NCI-H69 (cell line): ENCODE results near the gene MATN4.

Source experiments
- DNase-seq: peaks from one replicate; lab custom pipeline; 2025; lab: John Stamatoyannopoulos, UW

The MATN4 gene

DNA sequence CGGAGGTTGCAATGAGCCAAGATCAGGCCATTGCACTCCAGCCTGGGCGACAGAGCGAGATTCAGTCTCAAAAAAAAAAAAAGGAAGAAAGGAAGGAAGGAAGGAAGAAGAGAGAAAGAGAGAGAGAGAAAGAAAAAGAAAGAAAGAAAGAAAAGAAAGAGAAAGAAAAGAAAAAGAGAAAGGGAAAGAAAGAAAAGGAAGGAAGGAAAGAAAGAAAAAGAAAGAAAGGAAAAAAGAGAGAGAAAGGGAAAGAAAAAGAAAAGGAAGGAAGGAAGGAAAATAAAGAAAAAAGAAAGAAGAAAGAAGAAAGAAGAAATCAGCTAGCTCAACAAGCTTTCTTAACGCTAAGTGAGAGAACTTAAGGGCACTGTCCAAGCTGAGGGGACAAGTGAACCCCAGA, 7.6 kb upstream of the MATN4 start:
- no peak for DNase-seq

DNA sequence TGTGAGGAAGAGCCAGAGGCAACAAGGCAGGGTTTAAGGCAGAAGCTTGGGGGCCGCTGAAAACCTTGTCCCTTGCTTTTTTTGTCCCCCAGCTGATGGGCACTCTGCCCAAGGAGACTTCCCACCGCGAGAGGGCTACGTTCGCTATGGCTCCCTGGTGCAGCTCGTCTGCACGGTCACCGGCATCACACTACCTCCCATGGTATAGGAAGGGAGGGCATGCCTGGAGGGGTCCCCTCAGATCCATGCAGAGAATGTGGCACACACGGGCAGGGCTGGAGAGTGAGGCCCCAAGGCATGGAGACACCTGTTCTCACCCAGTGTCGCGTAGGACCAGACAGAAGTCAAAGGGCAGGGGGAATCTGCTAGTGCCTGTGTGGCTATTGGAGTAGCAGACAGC, 5.8 kb upstream of the MATN4 start:
- DNase-seq = no peak

DNA sequence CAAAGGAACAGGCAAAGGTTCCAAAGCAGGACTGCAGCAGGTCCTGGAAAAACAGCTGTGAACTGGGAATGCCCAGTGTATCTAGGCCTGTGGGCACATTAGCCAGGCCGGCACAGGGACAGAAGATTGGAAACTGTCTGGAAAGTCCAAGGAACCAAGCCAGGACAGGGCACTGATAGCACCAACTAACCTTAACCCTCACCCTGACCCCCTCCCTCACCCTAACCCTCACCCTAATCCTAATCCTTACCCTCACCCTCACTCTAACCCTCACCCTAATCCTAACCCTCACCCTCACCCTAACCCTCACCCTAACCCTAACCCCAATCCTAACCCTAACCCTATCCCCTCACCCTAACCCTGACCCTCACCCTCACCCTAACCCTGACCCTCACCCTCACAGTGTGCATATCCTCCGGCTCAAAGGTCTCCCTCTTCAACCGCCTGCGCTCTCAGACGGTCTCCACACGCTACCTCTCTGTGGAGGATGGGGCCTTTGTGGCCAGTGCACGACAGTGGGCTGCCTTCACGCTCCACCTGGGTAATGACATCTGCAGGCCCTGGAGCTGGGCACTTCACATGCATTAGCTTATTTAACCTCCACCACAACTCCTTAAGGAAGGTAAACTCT, 5.1 kb upstream of the MATN4 start:
- DNase-seq = no peak

DNA sequence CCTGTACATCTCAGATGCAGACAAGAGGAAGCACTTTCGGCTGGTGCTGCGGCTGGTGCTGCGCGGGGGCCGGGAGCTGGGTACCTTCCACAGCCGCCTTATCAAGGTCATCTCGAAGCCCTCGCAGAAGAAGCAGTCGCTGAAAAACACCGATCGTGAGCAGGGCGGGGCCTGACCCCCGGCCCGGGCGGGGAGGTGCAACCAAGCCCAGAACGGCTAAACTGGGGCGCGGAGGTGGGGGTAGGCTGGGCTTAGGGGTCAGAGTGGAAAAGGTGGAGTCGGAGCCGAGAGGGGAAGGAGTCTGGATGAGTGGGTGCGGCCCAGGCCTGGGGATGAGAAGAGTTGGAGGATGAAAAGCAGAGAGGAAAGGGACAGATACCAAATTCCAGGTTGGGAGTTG, 4.1 kb upstream of the MATN4 start:
- no peak for DNase-seq

DNA sequence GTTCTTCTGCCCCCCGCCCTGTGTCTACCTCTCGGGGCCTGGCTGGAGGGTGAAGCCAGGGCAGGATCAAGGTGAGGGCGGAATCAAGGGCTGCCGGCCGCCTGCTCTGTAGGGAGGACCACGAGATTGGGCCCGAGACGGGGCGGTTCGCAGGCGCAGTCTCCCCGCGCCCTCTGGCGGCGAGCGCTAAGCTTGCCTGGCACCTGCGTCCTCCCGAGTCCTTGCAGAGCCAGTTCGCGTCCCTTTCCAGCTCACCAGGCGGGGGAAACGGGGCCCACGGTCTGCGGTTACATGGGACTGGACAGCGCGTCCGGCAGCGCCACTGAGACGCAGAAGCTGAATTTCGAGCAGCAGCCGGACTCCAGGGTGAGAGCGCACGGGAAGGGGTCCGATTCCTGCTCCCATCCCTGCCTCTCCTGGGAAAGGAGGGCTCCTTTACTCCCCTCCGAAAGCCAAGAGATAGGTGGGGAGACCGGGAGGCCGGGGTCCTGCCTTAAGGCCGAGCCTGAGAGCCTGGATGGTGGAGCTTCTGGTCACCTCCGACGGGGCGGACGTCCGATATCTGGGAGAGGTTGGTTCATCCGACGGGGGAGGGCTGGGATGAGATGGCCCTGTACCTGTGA, 3.6 kb upstream of the MATN4 start:
- DNase-seq = peak; percentile 71

DNA sequence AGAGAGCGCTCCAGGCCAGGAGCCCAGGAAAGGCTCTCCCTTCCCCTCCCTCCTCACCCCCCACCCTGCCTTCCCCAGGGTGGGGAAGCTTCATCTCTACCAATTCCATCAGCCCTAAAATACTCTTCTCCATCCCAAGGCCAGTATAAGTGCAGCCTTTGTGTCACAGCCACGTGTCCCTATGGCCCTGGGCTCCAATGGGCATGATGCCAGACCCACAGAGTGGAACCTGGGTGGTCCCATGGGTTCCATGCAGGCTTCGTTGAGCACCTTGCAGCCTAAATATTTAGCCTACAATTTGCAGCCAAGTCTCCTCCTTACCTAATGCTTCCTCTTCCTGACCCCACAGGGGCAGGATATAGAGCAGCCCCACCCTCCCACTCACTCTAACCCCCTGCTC, 976 bp upstream of the MATN4 start:
- DNase-seq = no peak

DNA sequence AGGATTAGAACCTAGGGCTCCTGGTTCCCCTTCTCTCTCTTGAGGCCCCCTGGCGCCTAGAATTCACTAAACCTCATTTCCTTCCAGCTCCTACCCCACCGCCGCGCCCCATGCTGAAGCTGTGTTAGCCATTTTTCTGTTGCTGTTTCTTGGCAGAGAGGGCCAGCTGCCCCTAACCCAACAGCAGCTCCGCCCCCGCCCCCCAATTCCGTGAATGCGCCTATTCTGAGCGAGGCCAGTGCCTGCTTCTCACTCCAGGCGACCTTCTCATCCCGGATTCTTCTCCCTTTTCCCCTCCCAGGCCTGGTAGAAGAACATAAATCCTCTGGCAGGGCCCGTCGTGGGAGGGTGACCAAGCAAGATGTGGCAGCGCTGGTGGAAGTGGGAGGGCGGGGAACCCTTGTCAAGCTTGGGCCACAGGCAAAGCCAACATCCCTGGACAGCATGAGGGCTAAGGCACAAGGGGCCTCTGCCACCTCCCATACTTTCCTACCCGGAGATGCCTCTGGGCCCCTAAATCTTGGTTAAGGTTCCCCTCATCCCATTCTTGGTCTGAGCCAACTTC, 941 bp downstream of the MATN4 start:
- DNase-seq = no peak

DNA sequence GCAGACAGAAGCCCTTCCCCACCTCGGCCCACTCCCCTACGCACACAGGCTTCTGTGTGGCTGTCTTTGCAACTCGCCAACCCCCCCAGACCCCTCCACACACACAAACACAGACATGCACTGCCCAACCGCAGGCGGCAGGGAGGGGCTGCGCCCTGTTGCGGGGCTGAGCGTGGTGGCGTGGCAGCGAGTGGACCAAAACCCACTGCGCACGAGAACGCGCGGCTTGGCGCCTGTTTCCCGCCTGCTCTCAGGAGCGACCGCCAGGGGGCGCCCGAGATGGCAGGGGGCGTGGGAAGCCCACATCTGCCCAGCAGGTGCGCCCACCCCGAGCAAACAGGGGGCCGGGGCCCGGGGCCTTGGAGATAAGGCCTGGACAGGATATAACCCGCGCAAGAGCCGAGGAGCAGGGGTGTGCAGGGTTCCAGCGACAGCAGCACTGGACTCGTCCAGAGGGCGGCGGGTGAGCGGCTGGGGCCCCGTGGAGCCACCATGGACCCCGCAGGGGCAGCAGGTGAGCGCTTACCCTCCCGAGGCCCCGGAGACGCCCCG, 1.6 kb downstream of the MATN4 start, which contains the start of gene RBPJL:
TSS of gene RBPJL (plus strand) at position 410 of the 552 bp plus-strand sequence. CDS start at position 493, 83 bp downstream.
- peak; percentile 7 for DNase-seq

DNA sequence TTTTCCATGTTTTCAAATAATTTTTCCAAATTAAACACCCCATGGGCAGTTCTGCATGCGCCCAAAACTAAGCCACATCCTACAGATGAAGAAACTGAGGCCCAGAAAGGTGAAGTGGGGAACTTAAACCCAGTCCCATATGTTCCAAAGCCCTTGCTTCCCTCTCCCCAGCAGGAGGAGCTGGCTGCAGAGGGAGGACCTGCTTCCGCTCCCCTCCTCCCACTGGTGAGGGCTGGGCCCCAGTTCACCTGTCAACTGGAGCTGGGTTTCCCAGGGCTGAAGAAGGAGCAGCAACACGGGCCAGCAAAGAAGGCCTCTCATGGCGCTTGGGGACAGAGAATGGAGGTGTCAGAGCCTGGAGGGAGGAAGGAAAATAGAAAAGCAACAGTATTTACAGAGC, 2.8 kb downstream of the MATN4 start:
- peak; percentile 5 for DNase-seq

DNA sequence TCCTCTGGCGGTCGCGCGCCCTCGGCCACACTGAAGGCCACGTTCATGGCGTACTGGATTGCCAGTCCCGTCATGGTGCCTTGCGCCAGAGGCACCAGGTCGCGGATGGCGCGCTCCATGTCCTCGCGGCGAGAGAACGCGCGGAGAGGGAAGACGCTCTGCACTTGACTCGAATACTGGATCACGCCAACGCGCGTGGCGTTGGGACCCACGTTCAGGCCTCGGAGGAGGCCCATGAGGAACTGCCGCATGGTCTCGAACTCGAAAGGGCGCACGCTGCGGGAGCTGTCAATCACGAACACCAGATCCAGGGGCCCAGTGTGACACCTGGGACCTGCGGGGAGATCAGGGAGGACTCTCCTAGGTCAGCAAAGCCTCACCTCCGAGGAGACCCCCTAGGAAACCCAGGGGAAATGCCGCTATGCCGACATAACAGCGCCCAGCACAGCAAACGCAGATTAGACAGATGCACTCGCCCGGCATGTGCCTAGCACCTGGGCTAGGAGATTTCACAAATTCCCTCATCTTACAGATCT, 3.6 kb downstream of the MATN4 start:
- DNase-seq = no peak

DNA sequence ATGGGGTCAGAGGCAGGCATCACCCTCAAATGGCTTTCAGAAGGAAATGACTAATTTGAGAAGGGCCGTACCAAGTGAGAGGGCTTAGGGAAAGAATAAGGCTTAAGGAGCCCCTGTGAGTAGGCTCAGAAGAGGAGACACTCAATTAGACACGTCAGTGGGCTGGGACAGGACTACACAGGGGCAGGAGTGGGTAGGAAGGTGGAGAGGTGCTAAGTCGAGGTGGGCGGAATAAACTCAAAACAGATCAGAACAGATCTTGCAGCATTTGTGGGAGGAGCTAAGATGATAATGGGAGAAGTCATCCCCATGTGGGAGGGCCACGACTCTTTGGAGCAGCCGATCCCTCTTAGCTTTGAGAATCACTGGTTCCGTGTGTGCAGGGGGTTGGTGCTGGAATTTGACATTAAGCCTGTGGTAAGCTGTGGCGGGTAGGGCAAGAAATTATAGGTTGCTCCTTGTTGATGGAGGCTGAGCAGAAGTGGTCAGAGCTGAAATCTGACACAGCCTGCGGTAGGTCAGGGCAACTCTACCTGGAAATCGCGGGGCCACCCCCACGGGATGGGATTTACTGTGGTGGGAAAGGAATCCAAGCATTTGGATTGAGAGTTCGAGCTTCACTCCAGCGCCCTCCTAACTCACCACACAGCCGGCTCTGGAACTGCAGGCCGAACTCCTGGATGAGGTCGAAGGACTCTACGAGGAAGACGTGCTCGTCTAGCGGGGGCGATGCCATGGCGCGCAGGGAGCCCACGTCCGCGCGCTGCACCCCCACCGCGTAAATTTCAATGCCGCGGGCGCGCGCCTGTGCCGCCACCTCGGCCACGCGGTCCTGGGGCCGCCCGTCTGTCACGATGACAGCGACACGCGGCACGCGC, 4.3 kb downstream of the MATN4 start:
- no peak for DNase-seq

DNA sequence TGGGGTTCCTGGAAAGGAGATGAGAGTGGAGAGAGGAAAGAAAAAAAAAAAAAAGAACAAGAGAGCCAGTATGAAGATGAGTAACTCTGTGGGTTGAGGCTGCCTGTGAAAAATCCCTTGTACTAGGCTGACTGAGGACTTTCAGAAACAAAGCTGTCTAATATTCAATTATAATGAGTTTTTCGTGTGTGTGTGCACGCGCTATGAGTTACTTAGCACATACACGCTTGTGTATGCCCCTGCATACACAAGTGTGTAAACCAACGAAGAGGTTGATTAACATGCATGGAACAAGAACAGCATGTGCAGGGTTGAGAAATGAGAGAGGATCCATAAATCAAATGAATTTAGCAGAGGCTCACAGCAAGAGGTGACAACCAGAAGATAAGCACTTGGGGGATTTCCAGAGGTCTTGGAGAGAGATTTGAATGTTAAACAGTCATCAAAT, 6.3 kb downstream of the MATN4 start:
- DNase-seq = no peak

DNA sequence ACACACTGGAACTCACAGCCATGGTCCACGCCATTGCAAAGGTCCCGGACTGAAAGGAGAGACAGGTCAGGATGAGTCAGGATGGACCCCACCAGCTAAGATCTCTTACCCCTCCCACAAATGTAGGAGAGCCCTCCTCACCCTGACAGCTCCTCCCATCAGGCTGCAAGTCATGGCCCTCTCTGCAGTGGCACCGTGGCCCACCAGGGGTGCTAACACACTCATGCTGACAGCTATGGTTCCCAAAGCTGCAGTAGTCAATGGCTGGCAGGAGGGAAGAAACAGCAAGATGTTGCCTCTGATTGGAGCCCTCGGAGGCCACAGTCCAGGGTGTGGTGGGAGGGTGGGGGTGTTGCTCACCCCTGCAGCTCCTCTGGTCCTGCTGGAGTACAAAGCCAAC, 7.1 kb downstream of the MATN4 start:
- DNase-seq = peak; percentile 54

DNA sequence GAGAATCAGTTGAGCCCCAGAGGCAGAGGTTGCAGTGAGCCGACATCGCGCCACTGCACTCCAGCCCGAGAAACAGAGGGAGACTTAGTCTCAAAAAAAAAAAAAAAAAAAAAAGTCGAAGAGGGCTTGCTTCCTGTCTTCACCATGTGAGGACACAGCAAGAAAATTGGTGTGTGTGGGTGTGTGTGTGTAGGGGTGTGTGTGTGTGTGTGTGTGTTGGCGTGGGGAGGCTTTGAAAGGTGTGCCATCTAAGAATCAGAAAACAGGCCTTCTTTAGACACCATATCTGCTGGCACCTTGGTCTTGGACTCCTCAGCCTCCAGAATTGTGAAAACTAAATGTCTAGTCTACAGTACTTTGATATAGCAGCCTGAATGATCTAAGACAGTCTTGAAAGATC, 8.3 kb downstream of the MATN4 start:
- DNase-seq = no peak

DNA sequence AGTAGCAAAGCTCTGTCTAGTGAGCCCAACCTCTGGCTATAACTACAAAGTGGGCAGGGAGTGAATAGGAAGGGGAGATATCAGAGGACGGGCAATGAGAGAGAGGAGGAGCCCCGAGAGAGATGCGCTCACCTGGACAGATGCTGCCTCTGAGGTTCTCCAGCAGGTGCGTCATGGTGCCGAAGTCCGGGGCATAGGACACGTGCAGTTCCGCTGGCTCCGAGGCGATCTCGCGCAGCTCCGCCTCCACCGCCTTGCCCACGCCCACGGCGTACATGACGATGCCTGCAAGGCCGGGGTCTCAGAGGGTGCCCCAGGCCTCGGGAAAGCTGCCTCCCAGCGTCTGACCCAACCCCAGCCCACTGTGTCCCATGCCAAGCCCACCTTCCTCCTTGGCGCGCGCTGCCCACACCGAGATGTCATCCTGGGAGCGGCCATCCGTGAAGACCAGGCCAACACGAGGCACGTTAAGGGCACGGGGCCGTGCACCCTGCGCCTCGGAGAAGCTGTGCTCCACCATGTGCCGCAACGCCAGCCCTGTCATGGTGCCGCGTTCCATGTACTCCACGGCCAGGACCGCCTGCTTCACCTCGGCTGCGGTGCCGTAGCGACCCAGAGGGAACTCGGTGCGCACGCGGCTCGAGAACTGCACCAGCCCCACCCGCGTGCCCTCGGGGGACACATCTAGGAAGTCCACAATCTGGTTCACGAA, 10.2 kb downstream of the MATN4 start:
- no peak for DNase-seq

DNA sequence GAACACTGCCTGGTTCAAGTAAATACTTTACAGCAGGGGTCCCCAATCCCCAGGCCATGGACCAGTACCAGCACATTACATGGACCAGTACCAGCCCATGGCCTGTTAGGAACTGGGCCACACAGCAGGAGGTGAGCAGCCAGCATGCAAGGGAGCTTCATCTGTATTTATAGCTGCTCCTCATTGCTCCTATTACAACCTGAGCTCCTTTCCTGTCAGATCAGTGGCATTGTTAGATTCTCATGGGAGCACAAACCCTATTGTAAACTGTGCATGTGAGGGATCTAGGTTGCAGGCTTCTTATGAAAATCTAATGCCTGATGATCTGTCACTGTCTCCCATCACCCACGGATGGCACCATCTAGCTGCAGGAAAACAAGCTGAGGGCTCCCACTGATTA, 13.4 kb downstream of the MATN4 start:
- DNase-seq = no peak

DNA sequence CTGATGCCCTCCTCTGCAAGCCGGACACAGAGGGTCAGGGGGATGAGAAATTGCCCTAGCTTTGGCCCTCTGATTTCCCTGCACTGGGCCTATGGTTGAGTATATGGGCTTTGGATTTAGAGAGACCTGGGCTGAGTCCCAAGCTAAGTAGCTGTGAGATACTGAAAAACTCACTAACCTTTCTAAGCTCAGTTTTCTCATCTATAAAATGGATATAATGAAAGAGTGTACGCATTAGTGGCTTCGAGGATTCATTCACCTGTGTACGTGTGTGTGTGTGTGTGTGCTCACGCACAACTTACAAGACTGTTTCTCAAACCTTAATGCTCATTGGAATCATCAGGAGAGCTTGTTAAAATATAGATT, 14.1 kb downstream of the MATN4 start:
- no peak for DNase-seq

DNA sequence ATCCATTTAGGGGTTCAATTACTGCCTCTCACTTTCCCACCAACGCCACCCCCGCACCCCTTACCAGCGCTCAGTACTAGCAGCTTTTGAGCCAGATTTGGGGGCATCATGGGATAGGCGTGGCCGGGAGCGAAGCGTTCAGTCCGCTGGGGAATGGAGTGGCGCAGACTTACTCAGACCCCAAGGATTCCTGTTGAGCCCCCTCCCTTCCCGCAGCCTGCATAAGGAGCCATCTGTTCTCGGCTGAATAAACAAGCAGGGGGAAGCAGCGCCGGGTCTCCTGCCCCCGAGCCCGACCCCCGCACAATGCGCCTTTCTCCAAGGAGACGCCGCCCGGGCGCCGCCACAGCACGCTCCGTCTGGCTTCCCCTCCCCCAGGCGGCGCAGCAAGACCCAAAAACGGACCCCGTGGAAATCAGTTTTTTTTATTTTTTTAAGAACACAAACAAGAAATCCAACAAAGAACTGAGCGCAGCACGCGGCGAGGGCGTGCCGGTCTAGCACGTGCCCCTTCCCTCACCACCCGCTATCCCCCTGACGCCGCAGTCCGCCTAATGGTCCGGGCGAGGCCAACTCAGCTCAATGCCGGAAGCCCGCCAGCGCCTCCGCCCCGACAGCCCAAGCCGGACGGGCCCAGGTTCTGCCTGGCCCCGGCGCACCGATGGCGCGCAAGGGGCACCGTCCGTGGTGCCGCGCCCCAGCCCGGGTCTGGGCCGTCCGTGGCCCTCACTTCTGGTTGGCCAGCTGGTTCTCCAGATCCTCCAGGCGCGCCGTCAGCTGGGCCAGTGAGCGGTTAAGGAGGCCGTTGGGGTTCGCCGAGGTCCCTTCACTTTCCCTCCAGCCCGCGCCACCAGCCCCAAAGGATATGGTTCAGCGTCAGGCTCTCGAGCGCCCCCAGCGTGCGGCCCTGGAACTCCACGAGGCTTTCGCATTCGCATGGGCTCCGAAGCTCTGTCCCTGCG, 14.8 kb downstream of the MATN4 start:
- DNase-seq = peak; percentile 85

DNA sequence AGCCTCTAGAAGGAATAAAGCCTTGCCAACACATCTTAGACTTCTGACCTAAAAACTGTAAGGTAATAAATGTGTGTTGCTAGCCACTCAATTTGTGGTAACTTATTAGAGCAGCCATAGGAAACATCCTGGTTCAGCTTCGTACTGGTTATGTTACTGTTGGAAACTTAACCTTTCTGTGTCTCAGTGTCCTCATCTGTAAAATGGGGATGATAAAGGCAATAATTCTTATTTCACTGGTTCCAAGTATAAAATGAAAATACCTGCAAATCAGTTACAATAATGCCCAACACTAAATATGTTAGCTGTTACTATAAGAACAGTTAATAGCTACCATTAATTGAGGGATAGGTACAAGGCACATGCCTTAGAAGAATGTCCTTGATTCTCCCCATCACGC, 15.8 kb downstream of the MATN4 start:
- no peak for DNase-seq

DNA sequence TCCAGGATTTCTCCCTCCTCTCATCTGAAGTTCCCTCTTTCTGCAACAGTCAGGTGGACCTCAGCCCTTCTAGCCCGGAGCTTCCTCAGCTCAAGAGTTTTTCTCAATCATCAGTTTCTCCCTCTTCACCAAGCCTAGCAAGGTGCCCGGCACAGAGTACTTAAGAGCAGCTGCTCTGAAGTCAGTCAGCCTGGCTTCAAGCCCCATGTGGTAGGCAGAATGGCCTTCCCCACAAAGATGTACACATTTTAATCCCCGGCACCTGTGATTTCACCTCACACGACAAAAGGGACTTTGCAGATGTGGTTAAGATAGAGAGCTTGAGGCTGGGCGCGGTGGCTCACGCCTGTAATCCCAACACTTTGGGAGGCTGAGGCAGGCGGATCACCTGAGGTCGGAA, 16.6 kb downstream of the MATN4 start:
- peak; percentile 9 for DNase-seq
